C4-2B (cell line): ENCODE data around the gene MLLT6.
A peak's percentile ranks its signal among the peaks of the same experiment; 100 is the strongest.

Experiments
- CTCF ChIP-seq: fragments of 450-650 bp; conservative IDR thresholded peaks from 2 replicates; pipeline ENCODE4 v1.5.1; 2017; ENCODE audit warnings: mild to moderate bottlenecking
- ZFX ChIP-seq: fragments of 450-650 bp; IDR thresholded peaks from 2 replicates; pipeline ENCODE4 v1.6.1; 2017

GRCh38 chr17:38676706-38677504 is 28.2 kb upstream of the MLLT6 start:
- TF ChIP-seq CTCF (peak; percentile 96), ZFX (no peak)
